Transverse colon (tissue), 4 donors: ENCODE data around the gene SLC5A3. TPM values are rescaled to one million over a fixed set of nuclear protein-coding genes. Genes with fewer than 3 reads are reported as not detected.

Source experiments
- DNase-seq: peaks from one replicate; pipeline ENCODE4 v3.0.0-alpha.2; 2019
- H3K27ac ChIP-seq, 4 donors: fragments of 200-600 bp; sonication (generic); 2 replicates each; pipeline ENCODE4 v1.5.1; 2016 to 2018; ENCODE audit warnings: inconsistent platforms in 4 of 4
- H3K27me3 ChIP-seq: fragments of 200-600 bp; sonication (generic); 2 replicates; pipeline ENCODE4 v1.5.1; 2017; ENCODE audit warnings: inconsistent platforms
- H3K36me3 ChIP-seq, 4 donors: fragments of 200-600 bp; sonication (generic); 2 replicates each; pipeline ENCODE4 v1.5.1; 2017 to 2019; ENCODE audit warnings: inconsistent platforms in 4 of 4
- H3K4me1 ChIP-seq, 4 donors: fragments of 200-600 bp; sonication (generic); 2 replicates each; pipeline ENCODE4 v1.5.1; 2017 to 2020; ENCODE audit warnings: inconsistent platforms in 4 of 4
- H3K4me3 ChIP-seq, 4 donors: fragments of 200-600 bp; sonication (generic); 1 replicate in 1 of 4; 2 replicates in 3 of 4; pipeline versions ENCODE4 v1.5.1 to v1.6.1; 2017 to 2019; ENCODE audit warnings: inconsistent platforms in 4 of 4
- H3K9me3 ChIP-seq, 2 donors: fragments of 200-600 bp; sonication (generic); 2 replicates each; pipeline ENCODE4 v1.5.1; 2017 to 2019; ENCODE audit warnings: inconsistent platforms in 2 of 2
- EP300 ChIP-seq: sonication (generic); formaldehyde crosslinking; IDR thresholded peaks from one replicate; pipeline ENCODE4 v1.6.1; 2017; ENCODE audit warnings: antibody characterized with exemption, low read depth
- POLR2A ChIP-seq: fragments of 450-650 bp; IDR thresholded peaks from one replicate; pipeline ENCODE4 v1.6.1; 2016; ENCODE audit warnings: antibody characterized with exemption, mild to moderate bottlenecking, moderate library complexity
- POLR2AphosphoS5 ChIP-seq, 3 donors: sonication (generic); formaldehyde crosslinking; IDR thresholded peaks; one replicate each; pipeline ENCODE4 v1.6.1; 2016; ENCODE audit warnings: antibody characterized with exemption in 3 of 3
- WGBS, 2 donors: methylation state at CpG; one replicate each; pipeline ENCODE4 v1.1.5; 2018; ENCODE audit warnings: low coverage in 1 of 2; 5-methylcytosine and 5-hydroxymethylcytosine counted together
- in situ Hi-C, 4 donors: fragments of 200-750 bp; cut with MboI; loops; one replicate each; pipeline versions ENCODE4 v1.15.0 to v1.15.1; 2017; ENCODE audit warnings: low sequenced_read_pairs in 3 of 4, low pct_ligation_motif_present in 1 of 4, low pct_unique_long_range_greater_than_20kb in 1 of 4
- intact Hi-C: fragments of 100-400 bp; cut with DNase I; formaldehyde crosslinking; loops from one replicate; pipeline ENCODE4 v1.15.1; 2023; ENCODE audit warnings: low total_unique reads
- total RNA-seq, 4 donors: library from RNA; depleted of rRNA; stranded (reverse); fragments of >200 nt; gene quantifications; one replicate each; pipeline ENCODE4 v1.1.0, GENCODE V29; 2016
- TF ChIP-seq, protein P1 (sequence below), 5 experiments: fragments of 200-600 bp in 3 of 5; fragments of 450-650 bp in 2 of 5; sonication (generic) in 3 of 5; IDR thresholded peaks; 1 replicate in 2 of 5; 2 replicates in 3 of 5; pipeline ENCODE4 v1.5.1; 2016 to 2017; ENCODE audit warnings: antibody characterized with exemption in 5 of 5, inconsistent platforms in 3 of 5, mild to moderate bottlenecking in 2 of 5, moderate library complexity in 1 of 5

SLC5A3 gene
- total RNA-seq, 4 donors from 2014 or later, result 12.0 to 32.6 (median 23.9) TPM

DNA sequence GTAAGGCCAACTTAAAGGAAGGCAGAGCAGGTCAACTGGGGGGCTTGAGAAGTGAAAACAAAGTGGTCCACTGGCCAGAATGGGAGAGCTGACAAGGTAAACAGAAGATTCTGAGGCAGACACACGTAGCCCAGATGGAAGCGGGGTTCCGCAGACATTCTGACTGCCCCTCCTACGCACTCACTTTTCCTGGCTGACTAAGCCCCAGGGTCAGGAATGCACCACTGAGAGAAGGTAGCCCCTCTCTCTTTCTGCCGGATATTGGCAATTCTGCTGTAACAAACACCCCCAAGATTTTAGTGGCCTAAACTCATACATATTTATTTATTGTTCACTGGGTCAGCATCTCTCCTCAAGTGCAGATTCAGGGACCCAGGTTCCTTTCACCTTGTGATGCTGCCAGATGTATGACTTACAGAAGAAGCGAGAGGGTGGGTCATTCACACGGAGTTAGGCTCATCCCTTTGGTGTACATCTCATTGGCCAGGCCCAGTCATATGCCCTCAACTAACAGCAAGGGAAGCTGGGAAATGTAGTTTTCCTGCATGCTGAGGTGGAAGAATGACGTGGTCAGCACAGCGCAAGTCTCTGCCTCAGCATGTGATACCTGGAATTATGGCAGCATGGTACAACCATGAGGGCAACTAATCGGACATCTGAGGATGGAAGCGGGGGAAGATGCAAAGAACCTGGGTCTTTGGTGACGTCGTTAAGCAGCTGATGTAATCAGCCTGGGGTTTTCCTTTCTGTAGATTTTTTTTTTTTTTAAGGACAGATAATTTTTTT lies 43.4 kb upstream of the SLC5A3 start:
- Histone ChIP-seq H3K27ac (no peak overlapping the region), H3K4me1 (peaks cover 0 to 3% (median 0%) of the 10 kb centered on the region in 4 donors), H3K4me3 (no peak overlapping the region), H3K36me3 (no peaks in the 10 kb centered on the region), H3K27me3 (no peaks in the 10 kb centered on the region), H3K9me3 (no peaks in the 10 kb centered on the region)
- DNase-seq, result peak; percentile 36
- in situ Hi-C loops, result no loop called here
- intact Hi-C loops, result no loop called here
- 67 to 77% methylated on average over 9 to 13 of the region's 13 CpGs for WGBS, 2 donors
- no peak for TF ChIP-seq POLR2A
- TF ChIP-seq EP300, result no peak

- no peaks in the 10 kb centered on the region for H3K4me1 ChIP-seq
- WGBS, 2 donors, result 50 to 64% methylated on average over 10 to 11 of the region's 11 CpGs
- no peaks in the 10 kb centered on the region for H3K27me3 ChIP-seq
- H3K36me3 ChIP-seq, result no peaks in the 10 kb centered on the region
- intact Hi-C loops, result no loop called here
- no peaks in the 10 kb centered on the region for H3K9me3 ChIP-seq
- H3K27ac ChIP-seq, result peak overlapping the region in 3 of 4 donors; percentile 27 to 54 (median 30)
- in situ Hi-C loops, result no loop called here
- peak; percentile 46 for DNase-seq
- no peak overlapping the region for H3K4me3 ChIP-seq
- no peak for TF ChIP-seq POLR2A
- TF ChIP-seq POLR2AphosphoS5 (IDR thresholded peaks at IDR 0.05), result no peak
- TF ChIP-seq, protein P1, sequence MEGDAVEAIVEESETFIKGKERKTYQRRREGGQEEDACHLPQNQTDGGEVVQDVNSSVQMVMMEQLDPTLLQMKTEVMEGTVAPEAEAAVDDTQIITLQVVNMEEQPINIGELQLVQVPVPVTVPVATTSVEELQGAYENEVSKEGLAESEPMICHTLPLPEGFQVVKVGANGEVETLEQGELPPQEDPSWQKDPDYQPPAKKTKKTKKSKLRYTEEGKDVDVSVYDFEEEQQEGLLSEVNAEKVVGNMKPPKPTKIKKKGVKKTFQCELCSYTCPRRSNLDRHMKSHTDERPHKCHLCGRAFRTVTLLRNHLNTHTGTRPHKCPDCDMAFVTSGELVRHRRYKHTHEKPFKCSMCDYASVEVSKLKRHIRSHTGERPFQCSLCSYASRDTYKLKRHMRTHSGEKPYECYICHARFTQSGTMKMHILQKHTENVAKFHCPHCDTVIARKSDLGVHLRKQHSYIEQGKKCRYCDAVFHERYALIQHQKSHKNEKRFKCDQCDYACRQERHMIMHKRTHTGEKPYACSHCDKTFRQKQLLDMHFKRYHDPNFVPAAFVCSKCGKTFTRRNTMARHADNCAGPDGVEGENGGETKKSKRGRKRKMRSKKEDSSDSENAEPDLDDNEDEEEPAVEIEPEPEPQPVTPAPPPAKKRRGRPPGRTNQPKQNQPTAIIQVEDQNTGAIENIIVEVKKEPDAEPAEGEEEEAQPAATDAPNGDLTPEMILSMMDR (IDR thresholded peaks at IDR 0.05), result no peak
- TF ChIP-seq EP300, result no peak
These were observed 41.5 kb upstream of the SLC5A3 start for GRCh38 chr21:34031835-34032370.

- intact Hi-C loops (no loop called here), in situ Hi-C loops (no loop called here)
- no peaks in the 10 kb centered on the region for H3K4me1 ChIP-seq
- H3K36me3 ChIP-seq, result no peaks in the 10 kb centered on the region
- TF ChIP-seq, protein P1 (IDR thresholded peaks at IDR 0.05), result no peak
- no peak for TF ChIP-seq POLR2A
- TF ChIP-seq EP300, result no peak
- no peak for TF ChIP-seq POLR2AphosphoS5 (IDR thresholded peaks at IDR 0.05)
- DNase-seq, result no peak
- WGBS, 2 donors, result 83 to 86% methylated on average over 4 to 8 of the region's 8 CpGs
- H3K4me3 ChIP-seq, result no peak overlapping the region
- H3K27me3 ChIP-seq, result no peaks in the 10 kb centered on the region
- no peak overlapping the region for H3K27ac ChIP-seq
- no peaks in the 10 kb centered on the region for H3K9me3 ChIP-seq
These were observed 38.9 kb upstream of the SLC5A3 start for GRCh38 chr21:34034369-34035014.

GRCh38 chr21:34035619-34036354 lies 37.6 kb upstream of the SLC5A3 start:
- Histone ChIP-seq H3K4me1 (no peaks in the 10 kb centered on the region), H3K9me3 (no peaks in the 10 kb centered on the region), H3K36me3 (no peaks in the 10 kb centered on the region), H3K4me3 (no peak overlapping the region), H3K27ac (no peak overlapping the region), H3K27me3 (no peaks in the 10 kb centered on the region)
- in situ Hi-C loops, result no loop called here
- 98% methylated on average over 8 of the region's 8 CpGs; no CpG with 5 or more reads in 1 of the 2 donors for WGBS, 2 donors
- intact Hi-C loops, result no loop called here
- DNase-seq, result no peak
- TF ChIP-seq POLR2AphosphoS5 (IDR thresholded peaks at IDR 0.05), result no peak
- TF ChIP-seq POLR2A, result no peak
- no peak for TF ChIP-seq EP300
- TF ChIP-seq, protein P1 (IDR thresholded peaks at IDR 0.05), result no peak
